Measurements from ENCODE around the gene MDFI. TPM values are rescaled to one million over a fixed set of nuclear protein-coding genes. Genes with fewer than 3 reads are reported as not detected.

Gene MDFI
- total RNA-seq, 1 experiment from 2014 or later, result 96.4 TPM

DNA sequence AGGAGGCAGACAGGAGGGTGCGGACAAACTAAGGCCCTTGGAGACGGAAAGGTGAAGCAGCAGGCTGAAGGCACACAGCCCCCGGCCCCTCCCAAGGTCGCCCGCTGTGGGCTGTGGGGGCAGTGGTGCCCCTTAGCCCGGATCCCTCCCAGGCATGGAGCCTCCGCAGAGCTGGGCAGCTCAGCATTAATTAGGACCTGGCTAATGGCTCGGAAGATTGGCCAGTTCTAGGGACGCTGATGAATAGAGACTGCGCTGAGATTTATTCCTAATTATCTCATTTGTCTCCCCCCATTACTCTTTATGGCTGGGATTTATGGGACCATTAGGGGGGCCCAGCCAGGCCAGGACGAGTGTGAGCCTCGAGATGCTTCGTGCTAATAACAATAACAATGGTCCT, 20.4 kb downstream of the MDFI start:
- Histone ChIP-seq H3K9me2 (replicated peaks; ENCODE audit: low read length) (no peaks in the 10 kb centered on the region), H3K27ac (ENCODE audit: low read length) (no peak overlapping the region), H3K9me3 (ENCODE audit: low read length) (no peaks in the 10 kb centered on the region), H3K27me3 (ENCODE audit: low read length) (peaks cover 24% of the 10 kb centered on the region), H3K36me3 (ENCODE audit: low read depth, low read length) (no peaks in the 10 kb centered on the region), H3K79me2 (ENCODE audit: low read length) (no peaks in the 10 kb centered on the region), H3K4me3 (ENCODE audit: low read length) (no peak overlapping the region), H4K20me1 (ENCODE audit: low read length) (no peaks in the 10 kb centered on the region), H3K4me1 (ENCODE audit: insufficient read depth, low read length) (no peaks in the 10 kb centered on the region), H2AFZ (ENCODE audit: low read length) (no peak overlapping the region), H3K9ac (ENCODE audit: low read length) (no peak overlapping the region), H3F3A (ENCODE audit: low read length, unreplicated experiment) (no peaks in the 10 kb centered on the region), H3K4me2 (ENCODE audit: low read length) (no peak overlapping the region)
- TF ChIP-seq EZH2 (IDR thresholded peaks at IDR 0.05; ENCODE audit: low read length, unreplicated experiment), result no peak
- no peak for TF ChIP-seq EZH2phosphoT487 (IDR thresholded peaks at IDR 0.05; ENCODE audit: borderline replicate concordance, low read length)
- TF ChIP-seq, protein P1, sequence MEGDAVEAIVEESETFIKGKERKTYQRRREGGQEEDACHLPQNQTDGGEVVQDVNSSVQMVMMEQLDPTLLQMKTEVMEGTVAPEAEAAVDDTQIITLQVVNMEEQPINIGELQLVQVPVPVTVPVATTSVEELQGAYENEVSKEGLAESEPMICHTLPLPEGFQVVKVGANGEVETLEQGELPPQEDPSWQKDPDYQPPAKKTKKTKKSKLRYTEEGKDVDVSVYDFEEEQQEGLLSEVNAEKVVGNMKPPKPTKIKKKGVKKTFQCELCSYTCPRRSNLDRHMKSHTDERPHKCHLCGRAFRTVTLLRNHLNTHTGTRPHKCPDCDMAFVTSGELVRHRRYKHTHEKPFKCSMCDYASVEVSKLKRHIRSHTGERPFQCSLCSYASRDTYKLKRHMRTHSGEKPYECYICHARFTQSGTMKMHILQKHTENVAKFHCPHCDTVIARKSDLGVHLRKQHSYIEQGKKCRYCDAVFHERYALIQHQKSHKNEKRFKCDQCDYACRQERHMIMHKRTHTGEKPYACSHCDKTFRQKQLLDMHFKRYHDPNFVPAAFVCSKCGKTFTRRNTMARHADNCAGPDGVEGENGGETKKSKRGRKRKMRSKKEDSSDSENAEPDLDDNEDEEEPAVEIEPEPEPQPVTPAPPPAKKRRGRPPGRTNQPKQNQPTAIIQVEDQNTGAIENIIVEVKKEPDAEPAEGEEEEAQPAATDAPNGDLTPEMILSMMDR (conservative IDR thresholded peaks at IDR 0.05; ENCODE audit: low read depth, low read length), result no peak
- ATAC-seq (no peak), DNase-seq (no peak)
- intact Hi-C loops (cut with micrococcal nuclease), result no loop called here
- ChIA-PET POLR2A (ENCODE audit: unreplicated experiment) (no interaction called here), CTCF (no interaction called here)
- BruUV-seq (replicated peaks), result no TSS peak

DNA sequence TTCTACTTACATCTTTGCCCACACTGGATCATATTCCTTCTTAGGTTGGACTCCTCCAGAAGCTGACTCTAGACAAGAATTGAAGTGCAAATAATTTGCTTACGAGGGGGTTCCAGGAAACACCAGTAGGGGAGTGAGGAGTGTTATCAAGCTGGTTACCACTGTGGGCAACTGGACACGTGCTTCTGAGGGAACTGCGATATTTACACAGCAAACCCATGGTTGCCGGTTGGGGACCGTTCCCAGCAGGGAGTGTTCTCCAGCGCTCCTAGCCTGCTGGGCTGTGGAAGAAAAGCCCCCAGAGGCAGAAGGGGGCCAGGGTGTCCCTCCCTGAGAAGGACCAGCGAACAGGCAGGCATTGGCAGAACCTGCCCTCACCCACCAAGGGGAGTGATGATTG, 21.7 kb downstream of the MDFI start:
- ATAC-seq, result no peak
- no peaks in the 10 kb centered on the region for H3K79me2 ChIP-seq (ENCODE audit: low read length)
- H3K27me3 ChIP-seq (ENCODE audit: low read length), result peaks cover 32% of the 10 kb centered on the region
- no peaks in the 10 kb centered on the region for H3K4me1 ChIP-seq (ENCODE audit: insufficient read depth, low read length)
- intact Hi-C loops (cut with micrococcal nuclease), result no loop called here
- no peaks in the 10 kb centered on the region for H4K20me1 ChIP-seq (ENCODE audit: low read length)
- no TSS peak for BruUV-seq (replicated peaks)
- H3K4me2 ChIP-seq (ENCODE audit: low read length), result no peak overlapping the region
- ChIA-PET POLR2A (ENCODE audit: unreplicated experiment) (no interaction called here), CTCF (no interaction called here)
- no peaks in the 10 kb centered on the region for H3K9me2 ChIP-seq (replicated peaks; ENCODE audit: low read length)
- H3F3A ChIP-seq (ENCODE audit: low read length, unreplicated experiment), result no peaks in the 10 kb centered on the region
- no peak overlapping the region for H2AFZ ChIP-seq (ENCODE audit: low read length)
- no peaks in the 10 kb centered on the region for H3K9me3 ChIP-seq (ENCODE audit: low read length)
- TF ChIP-seq, protein P1 (conservative IDR thresholded peaks at IDR 0.05; ENCODE audit: low read depth, low read length), result no peak
- no peak for TF ChIP-seq EZH2phosphoT487 (IDR thresholded peaks at IDR 0.05; ENCODE audit: borderline replicate concordance, low read length)
- no peak for TF ChIP-seq EZH2 (IDR thresholded peaks at IDR 0.05; ENCODE audit: low read length, unreplicated experiment)
- no peak overlapping the region for H3K4me3 ChIP-seq (ENCODE audit: low read length)
- no peak for DNase-seq
- no peaks in the 10 kb centered on the region for H3K36me3 ChIP-seq (ENCODE audit: low read depth, low read length)
- H3K9ac ChIP-seq (ENCODE audit: low read length), result no peak overlapping the region
- H3K27ac ChIP-seq (ENCODE audit: low read length), result no peak overlapping the region

DNA sequence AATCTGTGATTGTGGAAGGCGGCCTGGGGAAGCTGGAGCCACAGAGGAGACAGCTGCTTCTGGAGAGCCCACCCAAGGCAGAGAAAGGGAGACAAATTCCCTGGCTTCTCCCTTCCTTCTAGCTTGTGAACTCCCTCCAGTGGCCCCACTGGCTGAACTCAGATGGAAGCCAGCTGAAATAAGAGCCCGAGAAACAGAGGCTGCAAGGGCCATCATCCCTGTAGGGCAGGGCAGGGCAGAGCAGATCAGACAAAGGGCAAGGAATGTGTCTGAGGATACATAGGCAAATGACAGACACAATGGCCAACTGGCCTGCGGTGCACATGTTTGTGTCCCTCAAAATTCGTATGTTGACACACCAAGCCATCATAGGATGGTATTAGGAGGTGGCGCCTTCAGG, 25.3 kb downstream of the MDFI start:
- intact Hi-C loops (cut with micrococcal nuclease), result no loop called here
- DNase-seq (no peak), ATAC-seq (no peak)
- H3K27me3 ChIP-seq (ENCODE audit: low read length), result peaks cover 43% of the 10 kb centered on the region
- no peaks in the 10 kb centered on the region for H4K20me1 ChIP-seq (ENCODE audit: low read length)
- BruUV-seq (replicated peaks), result no TSS peak
- TF ChIP-seq EZH2phosphoT487 (IDR thresholded peaks at IDR 0.05; ENCODE audit: borderline replicate concordance, low read length) (no peak), EZH2 (IDR thresholded peaks at IDR 0.05; ENCODE audit: low read length, unreplicated experiment) (no peak)
- TF ChIP-seq, protein P1 (conservative IDR thresholded peaks at IDR 0.05; ENCODE audit: low read depth, low read length), result no peak
- CTCF ChIA-PET, result no interaction called here
- no peaks in the 10 kb centered on the region for H3K9me2 ChIP-seq (replicated peaks; ENCODE audit: low read length)
- no peaks in the 10 kb centered on the region for H3K36me3 ChIP-seq (ENCODE audit: low read depth, low read length)
- no peak overlapping the region for H3K9ac ChIP-seq (ENCODE audit: low read length)
- POLR2A ChIA-PET (ENCODE audit: unreplicated experiment), result no interaction called here
- H3K4me1 ChIP-seq (ENCODE audit: insufficient read depth, low read length), result no peaks in the 10 kb centered on the region
- no peaks in the 10 kb centered on the region for H3K79me2 ChIP-seq (ENCODE audit: low read length)
- no peak overlapping the region for H2AFZ ChIP-seq (ENCODE audit: low read length)
- no peak overlapping the region for H3K27ac ChIP-seq (ENCODE audit: low read length)
- no peak overlapping the region for H3K4me2 ChIP-seq (ENCODE audit: low read length)
- H3K4me3 ChIP-seq (ENCODE audit: low read length), result no peak overlapping the region
- no peaks in the 10 kb centered on the region for H3K9me3 ChIP-seq (ENCODE audit: low read length)
- no peaks in the 10 kb centered on the region for H3F3A ChIP-seq (ENCODE audit: low read length, unreplicated experiment)

Measured in PC-3 (cell line).